Embryonic facial prominence (tissue), 1 donor: ENCODE results near the gene PHLDB3.
A peak's percentile ranks its signal among the peaks of the same experiment; 100 is the strongest.
"Not testable (repeated sequence)": the region's sequence is repeated elsewhere in the genome, so short reads cannot be mapped to it uniquely, and the experiment has no call there.

Experiments
- DNase-seq: peaks from one replicate; pipeline ENCODE4 v3.0.0-alpha.2; 2016; ENCODE audit errors: extremely low spot score

The PHLDB3 gene

DNA sequence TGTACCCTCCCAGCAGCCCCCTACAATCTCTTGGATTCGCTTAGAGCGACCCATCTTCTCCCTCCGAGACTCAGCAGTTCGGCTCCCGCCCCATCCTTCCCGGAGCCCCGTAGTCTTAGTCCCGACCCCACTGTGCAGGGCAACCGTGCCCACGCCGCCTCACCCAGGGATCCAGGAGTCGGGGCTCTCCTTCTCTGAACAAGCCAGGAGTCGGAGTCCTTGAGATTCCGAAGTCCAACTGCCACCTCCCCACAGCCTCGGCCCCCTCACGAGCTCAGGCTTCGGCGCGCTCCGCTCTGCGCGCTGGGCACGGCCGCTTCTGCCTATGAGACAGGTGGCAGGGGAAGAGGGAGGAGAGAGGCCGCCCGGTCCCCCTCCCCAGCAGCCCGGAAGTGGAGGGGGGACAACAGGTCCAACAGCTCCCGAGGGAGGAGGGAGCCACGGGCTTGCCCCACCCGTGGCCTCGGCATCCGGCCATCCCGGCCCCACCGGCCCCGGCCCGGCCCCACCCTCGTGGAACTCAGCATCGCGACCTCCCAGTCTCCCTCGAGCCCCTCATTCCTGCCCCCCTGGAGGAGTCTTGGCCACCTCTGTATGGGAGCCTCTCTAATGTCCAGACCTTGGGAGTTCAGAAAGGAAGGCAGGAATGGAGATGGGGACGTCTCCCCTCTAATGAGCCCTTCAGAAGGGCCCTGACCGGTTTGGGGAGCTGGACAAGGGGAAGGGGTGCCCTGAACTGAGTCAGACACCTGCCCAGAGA, at the start of gene PHLDB3:
Gene PHLDB3 (minus strand): TSS at position 321 of the 760 bp plus-strand sequence. CDS start 628 bp downstream, outside the sequence.
- DNase-seq, result no peak

DNA sequence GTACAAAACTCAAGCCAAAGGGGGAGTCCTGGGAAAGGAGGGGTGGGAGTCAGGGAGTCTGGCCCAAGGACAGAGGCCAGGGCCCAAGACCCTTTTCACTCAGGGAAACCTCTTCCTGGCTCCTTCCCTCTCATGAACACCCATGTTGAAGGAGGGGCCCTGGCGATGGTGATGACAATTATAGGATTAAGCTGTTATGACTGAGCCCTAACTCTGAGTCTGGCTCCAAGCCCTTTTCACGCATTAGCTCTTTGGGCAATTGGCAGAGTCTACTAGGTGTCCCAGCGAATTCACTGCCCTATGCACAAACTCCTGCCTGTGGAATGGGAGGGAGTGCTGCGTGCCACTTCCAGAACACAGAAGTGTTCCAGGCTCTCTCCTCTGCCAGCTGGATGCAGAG, 49.1 kb upstream of the PHLDB3 start:
- no peak for DNase-seq

- no peak for DNase-seq
These were observed 48.1 kb upstream of the PHLDB3 start for GRCh38 chr19:43552616-43553015.

GRCh38 chr19:43552198-43552450, 47.6 kb upstream of the PHLDB3 start:
- no peak for DNase-seq

DNA sequence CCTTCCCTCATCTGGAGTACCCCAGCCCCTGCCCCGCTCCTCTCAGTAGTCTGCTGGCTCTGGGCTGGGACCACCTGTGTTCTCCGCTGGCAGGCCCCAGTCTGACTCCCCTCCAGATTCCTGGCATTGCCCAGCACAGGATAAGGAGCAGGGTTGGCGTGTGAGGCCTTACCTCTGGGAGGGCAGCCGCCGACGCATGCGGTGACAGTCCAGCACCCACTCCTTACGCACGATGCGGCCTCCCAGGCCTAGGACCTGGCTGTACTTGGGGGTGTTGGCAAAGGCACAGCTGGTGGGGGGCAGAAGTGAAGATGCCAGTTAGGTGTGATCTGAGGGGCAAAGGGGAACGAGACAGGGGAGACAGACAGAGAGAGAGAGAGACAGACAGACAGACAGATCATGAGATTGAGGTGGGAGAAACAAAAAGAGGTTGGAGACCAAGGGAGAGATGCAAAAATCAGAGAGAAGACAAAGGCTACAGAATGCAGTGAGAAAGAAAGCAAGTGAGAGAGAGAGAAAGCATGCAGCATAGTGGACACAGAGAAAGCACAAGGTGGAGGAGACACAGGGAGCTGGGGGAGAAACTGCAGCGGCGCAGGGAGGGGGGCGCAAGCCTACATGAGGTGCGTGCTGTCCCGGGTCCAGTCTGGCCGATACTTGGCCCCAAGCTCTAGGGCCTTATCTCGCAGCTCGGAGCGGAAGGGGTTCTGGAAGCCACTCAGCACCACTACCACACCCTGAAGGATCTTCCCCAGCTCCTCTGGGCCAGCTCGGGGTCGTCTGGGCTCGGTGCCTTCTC, 47.1 kb upstream of the PHLDB3 start:
- no peak for DNase-seq

DNA sequence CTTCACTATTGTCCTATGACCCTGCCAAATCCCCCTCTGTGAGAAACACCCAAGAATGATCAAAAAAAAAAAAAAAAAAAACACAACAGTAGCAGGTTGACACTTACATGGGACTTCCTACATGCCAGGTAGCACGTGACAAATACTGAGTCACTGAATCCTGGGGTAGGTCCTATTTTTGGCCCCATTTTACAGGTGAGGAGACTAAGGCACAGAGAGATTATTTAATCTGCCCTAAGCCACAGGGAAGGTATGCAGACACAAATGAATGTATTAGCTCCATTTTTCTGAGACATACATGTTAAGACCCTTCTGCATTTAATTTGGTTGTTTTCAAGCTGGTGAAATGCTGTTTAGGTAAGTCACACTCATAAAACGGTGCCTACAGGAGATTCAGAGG, 44.2 kb upstream of the PHLDB3 start:
- DNase-seq, result no peak

GRCh38 chr19:43547926-43548325, 43.4 kb upstream of the PHLDB3 start:
- DNase-seq, result not testable (repeated sequence)

DNA sequence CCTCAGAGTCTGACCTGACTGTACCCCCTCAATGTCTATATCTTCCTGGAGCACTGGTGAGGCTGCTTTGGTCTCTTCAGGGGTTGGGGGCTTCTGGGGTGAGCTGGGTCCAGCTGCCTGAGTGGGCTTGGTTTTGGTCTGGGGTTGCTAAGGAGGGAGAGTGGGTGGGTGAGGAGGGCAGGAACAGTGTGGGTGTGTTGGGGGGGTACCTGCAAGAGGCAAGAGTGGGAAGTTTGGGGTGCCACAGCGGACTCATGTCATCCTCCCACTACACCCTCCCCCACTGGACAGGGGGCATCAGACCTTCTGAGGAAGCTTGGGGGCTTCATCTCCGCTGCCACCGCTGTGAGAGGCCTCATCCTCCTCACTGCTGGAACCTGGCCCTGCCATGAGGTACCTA, 42.0 kb upstream of the PHLDB3 start:
- DNase-seq, result no peak

- DNase-seq, result no peak
These were observed 41.4 kb upstream of the PHLDB3 start for GRCh38 chr19:43545981-43546380.

GRCh38 chr19:43545276-43545675, 40.7 kb upstream of the PHLDB3 start:
- no peak for DNase-seq

DNA sequence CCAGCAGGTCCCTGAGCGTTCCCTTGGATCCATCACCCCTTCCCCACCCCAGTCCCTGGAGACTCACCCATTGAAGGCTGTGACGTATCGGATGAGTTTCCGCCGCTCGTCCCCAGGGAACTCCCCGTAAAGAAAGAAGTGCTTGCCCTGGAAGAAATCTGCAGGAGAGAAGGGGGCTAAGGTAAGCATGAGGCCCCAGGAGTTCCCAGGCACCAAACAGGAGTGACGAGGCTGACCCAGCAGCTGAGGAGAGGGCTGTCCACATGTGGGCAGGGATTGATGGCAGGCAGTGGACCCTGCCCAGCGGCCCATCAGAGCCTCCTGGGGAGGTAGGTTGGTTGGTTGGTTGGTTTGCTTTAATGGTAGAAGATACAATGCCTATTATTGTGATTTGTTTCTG, 39.5 kb upstream of the PHLDB3 start:
- DNase-seq, result no peak

DNA sequence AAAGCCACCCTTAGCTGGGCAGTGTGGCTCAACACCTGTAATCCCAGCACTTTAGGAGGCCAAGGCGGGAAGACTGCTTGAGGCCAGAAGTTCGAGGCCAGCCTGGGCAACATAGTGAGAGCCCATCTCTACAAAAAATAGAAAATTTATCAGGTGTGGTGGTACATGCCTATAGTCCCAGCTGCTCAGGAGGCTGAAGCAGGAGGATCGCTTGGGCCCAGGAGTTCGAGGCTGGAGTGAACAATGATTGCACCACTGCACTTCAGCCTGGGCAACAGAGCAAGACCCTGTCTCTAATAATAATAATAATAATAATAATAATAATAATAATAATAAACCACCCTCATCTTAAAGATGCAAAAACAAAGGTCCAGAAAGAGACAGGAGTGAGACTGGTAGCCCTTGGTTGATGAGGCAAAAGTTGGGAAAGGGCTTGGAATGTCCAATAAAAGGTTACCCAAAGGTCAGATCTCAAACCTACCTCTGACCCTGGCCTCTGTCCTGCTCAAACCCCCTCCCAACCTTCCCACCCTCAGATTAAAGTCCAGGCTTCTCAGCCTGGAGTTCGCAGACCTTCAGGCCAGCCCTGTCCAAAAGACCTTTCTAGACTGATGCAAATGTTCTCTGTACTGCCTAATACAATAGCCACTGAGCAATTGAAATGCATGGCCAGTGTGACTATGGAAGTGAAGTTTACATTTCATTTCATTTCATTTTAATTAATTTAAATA, 37.5 kb upstream of the PHLDB3 start:
- DNase-seq, result no peak

GRCh38 chr19:43540381-43540780, 35.8 kb upstream of the PHLDB3 start:
- DNase-seq, result no peak

DNA sequence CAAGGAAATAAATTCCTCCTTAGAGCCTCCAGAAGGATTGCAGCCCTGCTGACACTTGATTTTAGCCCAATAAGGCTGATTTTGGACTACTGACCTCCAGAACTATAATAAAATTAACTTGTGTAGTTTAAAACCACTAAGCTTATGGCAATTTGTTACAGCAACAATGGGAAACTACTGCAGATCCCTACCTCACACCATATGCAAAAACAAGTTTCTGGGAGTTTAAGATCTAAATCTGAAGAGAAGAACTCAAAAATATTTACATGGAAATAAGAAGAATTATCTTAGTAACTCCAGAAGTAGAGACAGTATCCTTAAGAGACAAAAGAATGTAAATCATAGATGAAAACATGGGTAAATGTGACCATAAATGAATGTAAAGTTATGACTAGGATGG, 34.4 kb upstream of the PHLDB3 start:
- no peak for DNase-seq

- DNase-seq, result no peak
These were observed 30.5 kb upstream of the PHLDB3 start for GRCh38 chr19:43534816-43535761.

DNA sequence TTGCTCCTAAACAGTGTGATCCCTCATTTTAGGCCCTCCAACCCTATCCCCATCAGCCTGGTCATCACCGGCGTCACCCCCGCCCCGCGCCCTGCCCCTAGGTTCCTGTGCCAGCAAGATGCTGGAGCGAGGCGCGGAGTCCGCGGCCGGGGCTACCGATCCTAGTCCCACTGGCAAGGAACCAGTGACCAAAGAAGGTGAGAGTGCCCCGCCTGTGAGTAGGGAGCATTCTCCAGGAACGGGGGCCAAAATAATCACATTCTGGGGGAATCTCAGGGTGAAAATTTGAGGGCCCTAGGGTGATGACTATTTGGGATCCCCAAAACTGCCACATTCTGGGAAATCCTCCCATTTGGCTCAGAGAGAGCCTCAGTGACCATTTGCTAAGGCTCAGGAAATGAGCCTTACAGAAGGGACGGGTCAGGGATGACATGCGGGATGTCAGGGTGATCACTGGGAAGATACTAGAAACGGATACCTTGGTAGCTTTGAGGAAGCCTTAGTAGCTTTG, 29.8 kb upstream of the PHLDB3 start:
- DNase-seq, result no peak

DNA sequence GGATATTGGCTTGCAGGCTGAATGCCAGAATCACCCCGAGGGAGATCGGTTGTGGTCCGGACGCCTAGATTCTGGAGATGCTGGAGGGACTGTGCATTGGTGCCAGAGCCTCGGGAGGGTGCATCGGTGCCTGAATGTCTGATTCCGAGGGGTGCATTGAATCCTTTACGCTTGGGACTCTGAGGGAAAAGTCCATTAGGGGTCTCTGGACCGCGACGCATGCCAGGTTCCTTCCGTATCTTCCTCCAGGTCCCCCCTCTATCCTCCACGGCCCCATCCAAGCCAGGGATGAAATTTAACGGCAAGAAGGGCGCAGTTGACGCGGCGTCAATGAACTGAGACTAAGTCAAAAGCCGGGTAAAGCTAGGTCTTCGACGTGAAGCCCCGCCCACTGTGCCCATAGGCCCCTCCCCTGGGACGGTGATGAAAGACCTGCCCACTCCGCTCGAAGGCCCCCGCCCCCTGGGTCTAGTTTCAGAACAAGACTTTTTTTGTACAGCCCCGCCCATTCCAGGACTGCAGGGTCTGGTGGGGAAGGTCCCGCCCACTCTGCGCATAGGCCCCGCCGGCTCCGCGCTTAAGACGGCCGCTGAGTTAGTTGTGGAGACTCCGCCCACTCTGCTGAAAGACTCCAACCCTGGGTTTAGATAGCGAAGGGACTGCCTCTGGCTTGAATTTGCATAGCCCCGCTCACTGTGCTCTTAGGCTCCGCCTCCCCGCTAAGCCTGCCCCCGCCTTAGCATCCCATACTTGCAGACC, 29.2 kb upstream of the PHLDB3 start:
- DNase-seq, result peak; percentile 99

- peak; percentile 92 for DNase-seq
These were observed 28.5 kb upstream of the PHLDB3 start, which contains the start of gene ZNF575 for GRCh38 chr19:43532962-43533545. ZNF575 (plus strand) TSS chr19:43533188; CDS start chr19:43534423, 1,235 bp downstream.

- DNase-seq, result no peak
These were observed 28.0 kb upstream of the PHLDB3 start for GRCh38 chr19:43532571-43532961.
